ENCODE measurements around the gene NTRK3.

NTRK3 gene

DNA sequence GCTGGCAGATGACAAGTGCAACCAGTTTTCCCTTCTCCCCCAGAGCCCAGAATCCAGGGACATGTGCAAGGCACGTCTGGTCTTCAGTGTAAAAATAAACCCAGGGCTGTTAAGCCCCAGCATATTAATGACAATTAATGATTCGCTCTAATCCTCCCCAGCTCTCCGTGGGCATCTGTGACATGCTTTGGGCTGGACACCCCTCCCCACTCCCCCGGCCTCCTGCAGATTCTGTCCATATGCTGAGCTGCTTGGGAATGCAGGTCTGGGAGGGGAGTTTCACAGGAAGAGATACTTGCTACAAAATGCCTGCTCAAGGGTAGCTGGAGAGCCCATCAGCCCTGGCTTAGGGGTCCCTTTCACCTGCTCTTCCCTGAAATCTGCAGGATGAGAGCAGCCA lies 43.0 kb upstream of the NTRK3 start:
- no peak for DNase-seq (ENCODE audit: extremely low read depth, low read depth)
- TF ChIP-seq, protein P1, sequence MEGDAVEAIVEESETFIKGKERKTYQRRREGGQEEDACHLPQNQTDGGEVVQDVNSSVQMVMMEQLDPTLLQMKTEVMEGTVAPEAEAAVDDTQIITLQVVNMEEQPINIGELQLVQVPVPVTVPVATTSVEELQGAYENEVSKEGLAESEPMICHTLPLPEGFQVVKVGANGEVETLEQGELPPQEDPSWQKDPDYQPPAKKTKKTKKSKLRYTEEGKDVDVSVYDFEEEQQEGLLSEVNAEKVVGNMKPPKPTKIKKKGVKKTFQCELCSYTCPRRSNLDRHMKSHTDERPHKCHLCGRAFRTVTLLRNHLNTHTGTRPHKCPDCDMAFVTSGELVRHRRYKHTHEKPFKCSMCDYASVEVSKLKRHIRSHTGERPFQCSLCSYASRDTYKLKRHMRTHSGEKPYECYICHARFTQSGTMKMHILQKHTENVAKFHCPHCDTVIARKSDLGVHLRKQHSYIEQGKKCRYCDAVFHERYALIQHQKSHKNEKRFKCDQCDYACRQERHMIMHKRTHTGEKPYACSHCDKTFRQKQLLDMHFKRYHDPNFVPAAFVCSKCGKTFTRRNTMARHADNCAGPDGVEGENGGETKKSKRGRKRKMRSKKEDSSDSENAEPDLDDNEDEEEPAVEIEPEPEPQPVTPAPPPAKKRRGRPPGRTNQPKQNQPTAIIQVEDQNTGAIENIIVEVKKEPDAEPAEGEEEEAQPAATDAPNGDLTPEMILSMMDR (IDR thresholded peaks at IDR 0.05; ENCODE audit: low read depth, low read length, missing control alignments): no peak
- no peak overlapping the region for H3K4me3 ChIP-seq (replicated peaks; ENCODE audit: low read depth, low read length)

DNA sequence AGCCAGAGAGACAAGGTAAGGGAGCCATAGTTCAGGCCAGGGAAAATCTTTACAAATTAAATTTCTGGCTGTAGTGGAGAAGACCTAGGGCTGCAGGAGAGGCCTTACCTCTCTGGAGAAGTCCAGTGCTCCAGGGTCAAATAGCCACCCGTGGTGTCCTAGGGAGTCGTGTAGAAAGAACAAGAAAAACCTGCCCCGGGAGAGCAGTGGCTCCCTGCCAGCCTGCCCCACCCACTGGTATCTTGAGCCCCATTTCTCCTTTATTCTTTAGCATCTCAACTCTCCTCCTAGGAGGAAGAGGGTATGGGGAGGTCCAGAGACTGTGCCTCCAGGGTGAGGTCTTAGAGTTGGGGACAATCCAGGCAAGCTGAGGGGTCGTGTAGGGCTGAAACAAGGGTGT lies 32.1 kb upstream of the NTRK3 start:
- no peak for DNase-seq (ENCODE audit: extremely low read depth, low read depth)
- H3K4me3 ChIP-seq (replicated peaks; ENCODE audit: low read depth, low read length): no peak overlapping the region
- TF ChIP-seq, protein P1 (IDR thresholded peaks at IDR 0.05; ENCODE audit: low read depth, low read length, missing control alignments): no peak

DNA sequence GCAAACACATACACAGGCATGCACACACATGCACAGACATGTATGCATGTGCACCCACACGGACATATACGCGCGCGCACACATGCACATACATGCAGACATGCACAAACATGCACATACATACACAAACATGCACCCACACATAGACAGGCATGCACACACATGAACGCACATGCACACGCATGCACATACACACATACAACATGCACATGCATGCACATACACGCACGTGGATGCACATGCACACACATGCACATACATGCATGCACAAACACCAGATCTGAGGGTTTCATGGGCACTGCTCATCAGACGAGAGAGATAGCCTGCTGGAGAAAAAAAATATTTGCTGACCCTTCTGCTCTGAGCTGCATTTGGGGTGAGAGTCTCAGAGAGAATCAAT lies 31.7 kb upstream of the NTRK3 start:
- TF ChIP-seq, protein P1 (IDR thresholded peaks at IDR 0.05; ENCODE audit: low read depth, low read length, missing control alignments): no peak
- no peak overlapping the region for H3K4me3 ChIP-seq (replicated peaks; ENCODE audit: low read depth, low read length)
- DNase-seq (ENCODE audit: extremely low read depth, low read depth): no peak

DNA sequence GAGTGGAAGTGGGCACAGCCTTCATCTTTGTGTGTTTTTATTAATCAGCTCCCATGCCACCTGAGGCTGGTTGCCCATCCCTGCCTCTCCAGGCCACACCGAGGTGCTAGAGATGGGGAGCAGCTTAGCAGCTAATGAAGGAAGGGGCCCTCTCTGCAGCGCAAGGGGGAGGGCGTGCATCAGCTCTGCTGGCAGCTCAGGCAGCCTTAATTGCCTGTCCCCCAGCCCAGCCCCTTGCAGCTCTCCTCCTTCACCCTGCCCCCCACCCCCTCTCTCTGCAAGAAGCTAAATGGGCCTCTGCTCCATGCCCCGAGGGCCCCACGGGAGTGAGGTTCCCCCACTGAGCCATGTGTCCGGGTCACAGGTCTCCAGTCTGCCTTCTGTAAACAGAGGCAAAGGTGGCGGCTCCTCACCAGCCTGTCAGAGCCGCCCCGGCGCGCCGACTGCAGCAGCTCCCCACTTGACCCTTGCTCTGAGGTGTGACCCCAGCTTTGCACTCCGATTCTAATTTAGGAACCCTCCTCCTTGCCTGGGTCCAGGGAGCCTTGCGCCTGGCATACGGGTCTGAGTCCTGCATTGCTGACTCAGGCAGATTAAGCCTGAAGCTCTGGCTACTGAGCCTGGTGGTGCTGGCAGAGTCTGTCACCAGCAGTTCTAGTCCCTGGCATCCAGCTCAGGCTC lies 27.9 kb upstream of the NTRK3 start:
- DNase-seq (ENCODE audit: extremely low read depth, low read depth): no peak
- no peak overlapping the region for H3K4me3 ChIP-seq (replicated peaks; ENCODE audit: low read depth, low read length)
- TF ChIP-seq, protein P1 (IDR thresholded peaks at IDR 0.05; ENCODE audit: low read depth, low read length, missing control alignments): no peak

DNA sequence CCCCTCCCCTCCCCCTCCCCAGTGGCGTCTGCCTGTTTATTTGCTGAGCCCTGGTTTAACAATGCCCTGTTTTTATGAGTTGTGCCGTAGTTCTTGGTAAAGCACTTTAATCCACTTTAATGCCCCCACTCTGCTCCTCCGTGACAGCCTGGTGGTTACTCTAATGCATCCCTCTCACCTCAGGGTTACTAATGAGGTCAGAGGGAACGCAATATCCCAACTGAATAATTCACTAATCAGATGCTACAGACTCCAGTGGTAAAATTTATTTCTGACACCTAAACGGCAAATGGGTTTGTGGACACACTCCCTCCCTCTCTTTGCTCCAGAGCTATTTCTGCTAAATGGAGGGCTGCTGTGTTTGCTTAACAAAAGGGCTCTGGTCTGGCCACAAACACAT lies 26.1 kb upstream of the NTRK3 start:
- no peak for DNase-seq (ENCODE audit: extremely low read depth, low read depth)
- TF ChIP-seq, protein P1 (IDR thresholded peaks at IDR 0.05; ENCODE audit: low read depth, low read length, missing control alignments): no peak
- H3K4me3 ChIP-seq (replicated peaks; ENCODE audit: low read depth, low read length): no peak overlapping the region

DNA sequence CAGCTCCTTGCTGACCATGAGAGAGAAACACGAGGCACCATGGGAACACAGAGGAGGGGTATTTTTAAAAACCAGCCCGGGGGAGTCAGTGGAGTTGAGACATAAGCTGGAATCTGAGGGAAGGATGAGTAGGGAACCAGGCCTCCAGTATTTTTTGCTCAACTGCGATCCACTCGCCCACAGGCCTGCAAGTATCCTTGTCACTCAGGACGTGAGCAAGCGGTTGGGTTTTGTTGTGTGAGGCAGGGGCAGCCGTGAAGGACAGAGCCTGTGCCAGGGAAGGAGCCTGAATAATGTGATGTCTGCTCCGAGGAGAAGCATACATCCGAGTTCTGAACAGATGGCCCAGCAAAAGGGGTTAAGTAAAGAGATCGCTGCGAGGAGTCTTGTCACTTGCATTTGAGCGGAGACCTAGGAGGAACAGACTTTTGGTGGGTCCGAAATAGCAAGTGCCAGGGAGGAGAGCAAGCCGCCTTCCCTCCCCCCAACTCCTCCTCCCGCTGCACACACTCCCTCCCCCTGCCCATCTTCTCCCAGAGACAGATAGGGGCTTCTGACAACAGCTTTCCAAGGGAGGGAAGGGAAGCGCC lies 20.4 kb upstream of the NTRK3 start:
- TF ChIP-seq, protein P1 (IDR thresholded peaks at IDR 0.05; ENCODE audit: low read depth, low read length, missing control alignments): no peak
- DNase-seq (ENCODE audit: extremely low read depth, low read depth): no peak
- no peak overlapping the region for H3K4me3 ChIP-seq (replicated peaks; ENCODE audit: low read depth, low read length)
